HepG2 (cell line): Measurements from ENCODE around the gene ELFN1. TPM values are rescaled to one million over a fixed set of nuclear protein-coding genes. Genes with fewer than 3 reads are reported as not detected.

Source experiments
- AKAP8 ChIP-seq: sonication (generic); formaldehyde crosslinking; IDR thresholded peaks from 2 replicates; pipeline ENCODE4 v1.5.1; 2020; ENCODE audit warnings: mild to moderate bottlenecking, missing genetic modification reagents
- GTF2F1 ChIP-seq: fragments of 150-350 bp; IDR thresholded peaks from 2 replicates; pipeline ENCODE4 v1.6.1; 2014; ENCODE audit warnings: low read length
- HNF4A ChIP-seq: sonication (generic); formaldehyde crosslinking; IDR thresholded peaks from 2 replicates; pipeline ENCODE4 v1.4.0; 2020; ENCODE audit warnings: missing genetic modification reagents
- HNF4G ChIP-seq, 2 experiments: sonication (generic) in 1 of 2; formaldehyde crosslinking in 1 of 2; IDR thresholded peaks; 2 replicates each; pipeline versions ENCODE4 v1.4.0 to v1.6.1; 2011 to 2020; ENCODE audit warnings: borderline replicate concordance in 2 of 2, low read depth in 2 of 2, mild to moderate bottlenecking in 2 of 2, low read length in 1 of 2, missing genetic modification reagents in 1 of 2, moderate library complexity in 1 of 2
- IRF9 ChIP-seq: sonication (generic); formaldehyde crosslinking; IDR thresholded peaks from 2 replicates; pipeline ENCODE4 v1.8.0; 2022; ENCODE audit warnings: missing genetic modification reagents, mild to moderate bottlenecking, borderline replicate concordance
- KDM4B ChIP-seq: sonication (generic); formaldehyde crosslinking; IDR thresholded peaks from 2 replicates; pipeline ENCODE4 v1.4.0; 2020; ENCODE audit warnings: missing genetic modification reagents
- NFYB ChIP-seq: sonication (generic); formaldehyde crosslinking; IDR thresholded peaks from 2 replicates; pipeline ENCODE4 v1.4.0; 2020; ENCODE audit warnings: missing genetic modification reagents
- NKX3-1 ChIP-seq: sonication (generic); formaldehyde crosslinking; IDR thresholded peaks from 2 replicates; pipeline ENCODE4 v1.5.0; 2020; ENCODE audit warnings: missing genetic modification reagents
- POLR2AphosphoS2 ChIP-seq: IDR thresholded peaks from 2 replicates; pipeline ENCODE4 v1.6.1; 2011; ENCODE audit warnings: low read depth, low read length, improper control_type of control experiment
- PTBP1 ChIP-seq: fragments of 200-400 bp; formaldehyde crosslinking; IDR thresholded peaks from 2 replicates; pipeline ENCODE4 v1.6.1; 2018; ENCODE audit warnings: low read length, low read depth; ENCODE audit not compliant: poor library complexity, severe bottlenecking
- SP5 ChIP-seq: IDR thresholded peaks from 2 replicates; pipeline ENCODE4 v1.6.1; 2016; ENCODE audit warnings: low read depth, borderline replicate concordance
- YY1 ChIP-seq: IDR thresholded peaks from 2 replicates; pipeline ENCODE4 v1.6.1; 2011; ENCODE audit warnings: low read length, low read depth, moderate library complexity, mild to moderate bottlenecking; ENCODE audit not compliant: insufficient read depth, insufficient replicate concordance
- ZBTB26 ChIP-seq: IDR thresholded peaks from 2 replicates; pipeline ENCODE4 v1.6.1; 2016; ENCODE audit warnings: missing compliant biosample characterization, missing genetic modification reagents, borderline replicate concordance
- ZBTB4 ChIP-seq: sonication (generic); formaldehyde crosslinking; IDR thresholded peaks from 2 replicates; pipeline ENCODE4 v1.4.0; 2020; ENCODE audit warnings: missing genetic modification reagents, mild to moderate bottlenecking, borderline replicate concordance
- ZNF704 ChIP-seq: sonication (generic); formaldehyde crosslinking; IDR thresholded peaks from 2 replicates; pipeline ENCODE4 v1.8.1; 2023; ENCODE audit warnings: mild to moderate bottlenecking, inconsistent platforms, moderate library complexity, missing genetic modification reagents, borderline replicate concordance
- ZNF784 ChIP-seq: sonication (generic); formaldehyde crosslinking; IDR thresholded peaks from 2 replicates; pipeline ENCODE4 v1.5.1; 2020; ENCODE audit warnings: missing genetic modification reagents, mild to moderate bottlenecking, borderline replicate concordance
- ZZZ3 ChIP-seq: sonication (generic); formaldehyde crosslinking; IDR thresholded peaks from 2 replicates; pipeline ENCODE4 v1.4.0; 2020; ENCODE audit warnings: missing genetic modification reagents, mild to moderate bottlenecking, borderline replicate concordance
- polyA plus RNA-seq, 8 experiments: library from polyadenylated mRNA; depleted of rRNA in 3 of 8; stranded (reverse) in 7 of 8; unstranded in 1 of 8; fragments of >200 nt; fragmentation: Illumina TruSeq in 4 of 8; extraction: Trizol in 4 of 8; gene quantifications; 2 replicates each; pipeline versions ENCODE4 v1.2.1 to v1.2.3, GENCODE V29; 2011 to 2016; ENCODE audit warnings: low read depth in 4 of 8, missing spikeins in 1 of 8, mixed read lengths in 1 of 8; ENCODE audit not compliant: insufficient read depth in 1 of 8
- total RNA-seq, 5 experiments: library from RNA; depleted of rRNA; stranded (reverse); fragments of >200 nt; fragmentation: Illumina TruSeq; extraction: Trizol; gene quantifications; 2 replicates each; pipeline ENCODE4 v1.2.3, GENCODE V29; 2016; ENCODE audit warnings: low read depth in 1 of 5

The ELFN1 gene
- total and polyA plus RNA-seq, 2 of the 13 experiments (the other 11 are each of a cell fraction or from before 2014, with no cell fraction given) = 0.13 to 0.18 TPM

- TF ChIP-seq ZBTB4 (0 out of 2 replicates have a peak, but pooled peaks have one; percentile 70), NKX3-1 (0 out of 2 replicates have a peak, but pooled peaks have one; percentile 44), ZBTB26 (CRISPR knock-in tag) (peak; percentile 29; the same call in 1 of the 2 replicates), ZZZ3 (CRISPR knock-in tag) (no peak), KDM4B (no peak), HNF4G (IDR thresholded peaks at IDR 0.05; ENCODE audit: borderline replicate concordance, low read depth, low read length) (no peak), HNF4G (CRISPR knock-in tag; IDR thresholded peaks at IDR 0.05; ENCODE audit: borderline replicate concordance, low read depth) (0 out of 2 replicates have a peak, but pooled peaks have one; percentile 34), SP5 (CRISPR knock-in tag) (peak; percentile 70), GTF2F1 (no peak), AKAP8 (CRISPR knock-in tag) (no peak), ZNF784 (no peak), PTBP1 (no peak), POLR2AphosphoS2 (no peak), ZNF704 (CRISPR knock-in tag) (peak; percentile 55; the same call in 1 of the 2 replicates), HNF4A (CRISPR knock-in tag) (0 out of 2 replicates have a peak, but pooled peaks have one; percentile 7), YY1 (peak; percentile 24), NFYB (CRISPR knock-in tag) (no peak), IRF9 (0 out of 2 replicates have a peak, but pooled peaks have one; percentile 45)
Measured at GRCh38 chr7:1741751-1742554, 71.9 kb downstream of the ELFN1 start (continued).
